ENCODE measurements around the gene HDX.
"Not testable (repeated sequence)": the region's sequence is repeated elsewhere in the genome, so short reads cannot be mapped to it uniquely, and the experiment has no call there.

Gene HDX

DNA sequence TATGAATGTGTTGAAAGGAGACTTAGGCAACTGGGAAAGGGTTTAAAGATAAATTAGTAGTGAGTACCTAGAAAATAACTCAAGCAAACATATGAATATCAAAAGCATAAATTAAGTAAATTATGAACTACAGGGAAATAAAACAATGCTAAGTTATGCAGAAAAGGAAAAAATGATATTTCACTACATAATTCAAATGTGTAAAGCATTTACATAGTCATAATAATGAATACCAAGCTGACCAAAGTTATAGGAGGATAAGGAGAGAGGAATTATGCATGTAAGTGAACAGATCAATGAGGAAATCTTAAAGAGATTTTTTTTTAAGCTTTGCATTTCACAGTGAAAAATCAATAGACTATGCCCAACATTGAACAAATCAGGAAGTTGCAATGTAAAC lies 145.0 kb downstream of the HDX start:
- no peak overlapping the region for H3K27ac ChIP-seq
- DNase-seq (ENCODE audit: low read depth, low spot score): no peak

DNA sequence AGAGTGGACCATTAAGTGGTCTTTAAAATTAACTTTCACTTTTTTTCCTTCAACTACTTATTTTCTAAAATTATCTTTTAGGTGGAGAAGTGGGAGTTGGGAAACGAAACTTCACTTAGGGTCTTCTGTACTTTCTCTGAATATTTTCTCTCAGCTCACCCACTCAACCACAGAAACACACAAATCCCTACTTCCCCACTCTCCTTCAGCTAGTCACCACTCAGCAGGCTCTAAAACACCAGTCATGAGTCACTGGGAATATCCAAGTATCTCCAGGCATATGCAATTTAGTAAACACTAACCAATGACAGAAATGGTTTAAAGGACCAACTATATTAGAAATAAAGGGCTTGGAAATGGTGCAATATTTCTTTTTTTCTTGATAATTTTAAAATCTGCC lies 161.3 kb downstream of the HDX start:
- no peak overlapping the region for H3K27ac ChIP-seq
- no peak for DNase-seq (ENCODE audit: low read depth, low spot score)

DNA sequence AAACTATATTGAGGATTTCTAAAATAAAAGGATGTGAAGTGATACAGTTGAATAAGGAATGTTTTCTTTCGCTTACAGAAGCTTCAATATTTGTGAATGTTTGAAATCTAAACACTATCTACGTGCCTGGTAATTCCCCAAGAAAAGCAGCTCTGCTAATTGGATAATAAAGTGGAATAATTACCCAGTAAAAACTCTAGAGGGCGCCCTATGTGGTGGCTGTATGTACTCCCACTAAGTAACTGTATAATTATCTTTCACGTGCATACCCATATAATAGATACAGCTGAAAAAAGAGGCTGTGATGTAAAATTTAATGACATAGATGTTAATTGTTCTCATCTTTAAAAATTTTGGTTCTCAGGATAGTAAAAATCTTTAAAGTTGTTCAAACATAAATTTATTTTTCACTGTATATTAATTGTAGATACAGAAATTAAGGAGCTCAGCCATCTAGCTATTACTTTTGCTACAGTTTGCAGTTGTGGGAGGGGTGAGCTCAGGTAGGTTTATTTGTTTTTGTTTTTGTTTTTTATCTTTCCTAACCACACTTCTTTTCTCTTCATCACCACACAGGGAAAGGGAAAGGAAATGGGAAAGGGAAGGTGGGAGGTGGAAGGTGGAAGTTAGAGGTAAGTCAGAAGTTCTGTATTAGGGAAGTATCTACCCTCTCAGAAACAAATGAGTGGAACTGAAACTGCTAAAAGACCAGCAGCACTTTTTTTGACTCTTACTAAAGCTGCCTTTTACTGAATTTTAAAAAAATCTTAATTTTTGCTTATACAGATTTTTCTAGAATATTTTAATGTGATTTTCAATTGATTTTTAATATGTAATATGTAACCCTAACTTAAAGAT lies 162.5 kb downstream of the HDX start:
- no peak overlapping the region for H3K27ac ChIP-seq
- DNase-seq (ENCODE audit: low read depth, low spot score): no peak

DNA sequence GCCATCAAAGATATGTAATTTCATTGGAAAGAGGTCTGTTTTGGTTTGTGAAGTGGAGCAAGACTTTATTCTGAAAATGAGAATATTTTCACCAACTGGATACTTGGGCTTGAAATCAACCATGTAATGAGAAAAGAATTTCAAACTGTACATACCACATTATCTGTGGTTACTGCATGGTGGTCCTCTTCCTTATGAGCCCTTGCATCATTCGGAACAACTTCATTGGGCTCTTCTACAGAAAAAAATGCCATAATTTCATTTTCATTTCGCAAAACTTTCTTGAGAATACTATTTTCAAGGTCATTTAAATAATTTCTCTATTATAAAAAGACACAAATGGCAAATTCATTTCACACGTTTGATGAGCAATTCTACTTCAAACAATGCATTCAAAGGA lies 165.6 kb downstream of the HDX start:
- no peak overlapping the region for H3K27ac ChIP-seq
- DNase-seq (ENCODE audit: low read depth, low spot score): no peak

DNA sequence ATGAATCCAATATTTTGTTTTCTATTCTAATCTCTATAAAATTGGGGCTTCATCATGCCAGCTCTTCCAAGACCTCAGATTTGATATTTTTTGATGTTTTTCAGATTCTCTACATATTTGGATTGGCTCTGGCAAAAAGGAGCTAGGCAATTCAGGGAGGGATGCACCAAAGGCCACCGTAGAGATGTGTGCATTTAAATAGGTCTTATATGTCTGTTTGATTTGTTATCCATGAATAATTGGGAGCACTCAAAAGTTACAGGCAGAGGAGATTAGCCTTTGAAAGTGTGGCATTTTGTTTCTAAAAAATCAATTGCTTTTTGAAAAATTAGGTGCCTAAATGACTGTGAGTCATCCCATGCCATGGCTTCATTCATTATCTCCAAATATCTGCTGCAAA lies 167.1 kb downstream of the HDX start:
- no peak overlapping the region for H3K27ac ChIP-seq
- DNase-seq (ENCODE audit: low read depth, low spot score): no peak

DNA sequence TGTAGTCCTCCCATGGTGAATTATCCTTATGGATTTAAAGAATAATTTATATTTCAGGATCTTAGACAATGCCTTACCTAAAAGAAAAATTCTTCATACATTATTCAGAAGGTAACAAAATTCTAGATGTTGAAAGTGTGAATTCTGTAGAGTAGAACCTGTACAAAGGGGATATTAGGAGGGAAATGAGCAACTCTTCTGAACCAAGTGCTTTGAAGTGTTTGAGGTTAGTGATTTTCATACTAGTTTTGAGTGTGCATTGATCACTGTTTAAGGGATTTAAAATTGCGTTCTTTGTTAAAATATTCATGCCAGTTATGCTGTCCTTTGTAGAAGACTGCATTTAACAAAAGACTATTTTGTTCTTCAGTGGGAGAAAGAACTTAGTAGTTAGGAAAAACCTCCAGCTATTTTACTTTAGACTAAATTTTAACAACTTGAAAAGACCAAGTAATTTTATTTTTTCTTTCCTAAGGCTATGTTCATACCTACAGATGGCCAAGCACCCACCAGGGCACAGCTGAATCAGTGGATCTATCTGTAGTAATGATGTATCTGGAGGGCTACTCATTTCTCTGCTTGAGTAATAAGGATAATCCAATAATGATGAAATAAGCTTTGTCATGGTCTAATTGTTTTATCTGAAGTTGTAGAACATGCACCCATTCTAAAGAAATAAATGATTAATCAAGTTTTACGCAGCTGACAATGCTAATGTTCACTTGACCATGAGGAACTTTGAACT lies 180.0 kb downstream of the HDX start:
- no peak overlapping the region for H3K27ac ChIP-seq
- no peak for DNase-seq (ENCODE audit: low read depth, low spot score)

DNA sequence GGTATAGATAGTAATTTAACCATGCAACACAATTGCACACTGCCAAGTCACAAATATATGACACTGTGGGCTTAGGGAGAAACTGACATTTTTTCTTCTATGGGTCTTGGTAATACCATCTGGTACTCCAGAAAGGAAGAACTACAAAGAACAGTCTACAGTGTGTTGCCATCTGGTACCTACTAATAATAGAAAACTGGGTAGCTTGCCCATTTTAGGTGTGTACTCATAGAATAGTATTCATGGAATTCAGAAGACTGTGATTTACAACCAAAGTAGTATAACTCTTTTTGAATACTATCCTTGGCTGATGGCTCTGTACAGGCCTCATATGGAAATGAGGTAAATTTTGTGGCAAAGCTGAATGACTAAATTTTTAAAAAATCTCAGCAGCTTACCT lies 181.6 kb downstream of the HDX start:
- no peak overlapping the region for H3K27ac ChIP-seq
- no peak for DNase-seq (ENCODE audit: low read depth, low spot score)

DNA sequence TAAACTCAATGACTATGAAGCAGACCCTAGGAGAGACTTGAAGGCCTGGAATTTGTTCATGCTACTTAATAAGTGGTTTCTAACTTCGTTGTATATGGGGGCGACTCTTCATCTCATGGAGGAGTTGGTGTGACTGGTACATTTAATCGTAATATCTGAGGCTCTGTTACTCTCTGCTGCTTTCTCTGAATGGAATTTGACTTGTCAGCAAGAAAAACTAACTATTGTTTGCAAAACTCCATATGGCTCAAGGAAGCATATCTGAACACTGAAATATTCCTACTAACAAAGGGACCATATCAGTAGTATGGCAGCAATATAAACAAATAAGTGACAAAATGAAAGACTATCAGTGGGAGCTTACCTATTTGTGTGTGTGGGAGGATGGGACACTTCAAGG lies 182.2 kb downstream of the HDX start:
- DNase-seq (ENCODE audit: low read depth, low spot score): no peak
- H3K27ac ChIP-seq: no peak overlapping the region

DNA sequence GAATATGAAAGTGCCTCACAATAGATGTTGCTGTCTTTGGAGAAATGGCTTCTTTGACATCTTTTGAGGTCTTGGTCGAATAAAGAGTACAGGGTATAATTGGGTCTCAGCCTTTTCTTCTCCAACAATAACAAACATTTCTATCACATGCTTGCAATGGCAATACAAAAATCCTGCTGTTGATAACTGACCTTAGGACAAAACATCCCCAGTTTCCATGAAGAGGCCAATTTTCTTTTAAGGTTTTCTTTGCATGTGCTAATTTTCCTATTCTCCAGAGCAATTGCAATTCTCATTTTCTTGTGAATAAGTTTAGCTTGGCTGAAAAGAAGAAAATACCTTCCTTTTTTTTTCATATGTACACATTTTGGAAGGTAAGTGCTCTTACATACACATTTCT lies 183.6 kb downstream of the HDX start:
- no peak for DNase-seq (ENCODE audit: low read depth, low spot score)
- no peak overlapping the region for H3K27ac ChIP-seq

DNA sequence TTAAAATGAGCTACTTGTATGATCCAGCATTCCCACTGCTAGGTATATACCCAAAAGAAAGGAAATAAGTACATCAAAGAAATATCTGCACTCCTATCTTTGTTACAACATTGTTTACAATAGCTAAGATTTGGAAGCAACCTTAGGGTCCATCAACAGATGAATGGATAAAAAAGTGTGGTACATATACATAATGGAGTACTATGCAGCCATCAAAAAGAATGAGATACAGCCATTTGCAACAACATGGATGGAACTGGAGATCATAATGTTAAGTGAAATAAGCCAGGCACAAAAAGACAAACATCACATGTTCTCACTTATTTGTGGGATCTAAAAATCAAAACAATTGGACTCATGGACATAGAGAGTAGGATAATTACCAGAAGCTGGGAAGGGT lies 186.3 kb downstream of the HDX start:
- not testable (repeated sequence) for DNase-seq (ENCODE audit: low read depth, low spot score); H3K27ac ChIP-seq
